ENCODE data around the gene KIF21A. TPM values are rescaled to one million over a fixed set of nuclear protein-coding genes. Genes with fewer than 3 reads are reported as not detected.

KIF21A gene
- total RNA-seq, 2 donors from 2014 or later: 32.3 to 35.3 TPM

GRCh38 chr12:39426636-39427240 is 16.2 kb downstream of the KIF21A start:
- no peak overlapping the region for H3K4me3 ChIP-seq (ENCODE audit: low read length)
- H3K4me1 ChIP-seq (ENCODE audit: control insufficient read depth, insufficient read depth, low read length): no peaks in the 10 kb centered on the region
- H3K36me3 Mint-ChIP-seq (ENCODE audit: low read depth): peaks cover 1% of the 10 kb centered on the region
- TF ChIP-seq, protein P1, sequence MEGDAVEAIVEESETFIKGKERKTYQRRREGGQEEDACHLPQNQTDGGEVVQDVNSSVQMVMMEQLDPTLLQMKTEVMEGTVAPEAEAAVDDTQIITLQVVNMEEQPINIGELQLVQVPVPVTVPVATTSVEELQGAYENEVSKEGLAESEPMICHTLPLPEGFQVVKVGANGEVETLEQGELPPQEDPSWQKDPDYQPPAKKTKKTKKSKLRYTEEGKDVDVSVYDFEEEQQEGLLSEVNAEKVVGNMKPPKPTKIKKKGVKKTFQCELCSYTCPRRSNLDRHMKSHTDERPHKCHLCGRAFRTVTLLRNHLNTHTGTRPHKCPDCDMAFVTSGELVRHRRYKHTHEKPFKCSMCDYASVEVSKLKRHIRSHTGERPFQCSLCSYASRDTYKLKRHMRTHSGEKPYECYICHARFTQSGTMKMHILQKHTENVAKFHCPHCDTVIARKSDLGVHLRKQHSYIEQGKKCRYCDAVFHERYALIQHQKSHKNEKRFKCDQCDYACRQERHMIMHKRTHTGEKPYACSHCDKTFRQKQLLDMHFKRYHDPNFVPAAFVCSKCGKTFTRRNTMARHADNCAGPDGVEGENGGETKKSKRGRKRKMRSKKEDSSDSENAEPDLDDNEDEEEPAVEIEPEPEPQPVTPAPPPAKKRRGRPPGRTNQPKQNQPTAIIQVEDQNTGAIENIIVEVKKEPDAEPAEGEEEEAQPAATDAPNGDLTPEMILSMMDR (conservative IDR thresholded peaks at IDR 0.05): no peak
- peaks cover 5% of the 10 kb centered on the region for H3K4me1 Mint-ChIP-seq
- H3K27me3 Mint-ChIP-seq (ENCODE audit: insufficient read depth): no peaks in the 10 kb centered on the region
- H3K27me3 ChIP-seq (ENCODE audit: control insufficient read depth, insufficient read depth, low read length, poor library complexity, severe bottlenecking): no peaks in the 10 kb centered on the region
- no peak overlapping the region for H3K27ac ChIP-seq (ENCODE audit: low read depth, low read length)
- H3K9ac ChIP-seq (ENCODE audit: extremely low read depth, low read length, poor library complexity, severe bottlenecking): no peak overlapping the region
- no peak overlapping the region for H3K27ac Mint-ChIP-seq
- H3K9me3 Mint-ChIP-seq: no peaks in the 10 kb centered on the region
- no peak overlapping the region for H3K4me3 Mint-ChIP-seq
- WGBS, 2 experiments (ENCODE audit: insufficient coverage in 1 of 2, insufficient read length in 1 of 2): 91% methylated on average over 3 of the region's 3 CpGs; no CpG with 5 or more reads in 1 of the 2 experiments
- no peaks in the 10 kb centered on the region for H3K9me3 ChIP-seq (ENCODE audit: control insufficient read depth, low read length)
- no peak for DNase-seq
- H3K36me3 ChIP-seq (ENCODE audit: control insufficient read depth, insufficient read depth, low read length): no peaks in the 10 kb centered on the region

DNA sequence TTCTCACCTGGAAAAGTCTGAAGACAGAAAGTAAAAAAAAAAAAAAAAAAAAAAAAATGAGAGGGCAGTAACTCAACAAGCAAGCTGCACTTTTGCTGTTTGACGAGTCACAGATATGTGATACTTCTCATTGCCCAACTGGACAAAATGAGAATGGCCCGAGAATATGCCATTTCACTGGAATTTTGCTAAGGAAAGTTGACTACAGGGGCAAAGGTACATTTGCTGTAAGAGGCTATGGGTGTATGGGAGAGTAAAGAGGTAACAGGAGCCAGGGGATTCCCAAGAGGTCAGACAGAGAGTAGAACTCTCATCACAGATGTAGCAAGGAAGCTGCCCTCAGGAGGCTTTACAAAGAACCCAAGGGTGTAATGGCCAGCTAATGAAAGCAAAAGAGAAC is 22.9 kb downstream of the KIF21A start:
- 91 to 100% methylated on average over 2 of the region's 2 CpGs for WGBS, 2 experiments (ENCODE audit: insufficient coverage in 1 of 2, insufficient read length in 1 of 2)

DNA sequence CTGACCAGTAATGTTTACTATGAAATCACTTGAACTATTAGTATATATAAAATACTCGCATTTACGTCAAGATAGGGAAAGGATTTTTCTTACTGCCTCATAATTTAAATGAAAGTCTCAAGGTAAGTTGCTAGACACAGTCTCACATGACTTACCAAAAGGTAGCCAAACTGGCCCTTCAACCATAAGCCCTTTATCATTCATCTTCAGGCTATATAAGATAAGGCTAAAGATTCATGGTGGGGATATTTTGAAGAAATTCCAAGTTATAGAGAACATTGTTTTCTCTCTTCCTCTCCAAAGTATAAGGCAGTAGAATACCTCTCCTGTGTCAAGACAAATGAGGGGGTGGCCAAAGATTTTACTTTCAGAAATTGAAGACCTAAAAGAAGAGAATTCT is 23.4 kb downstream of the KIF21A start:
- no peak overlapping the region for H3K27ac Mint-ChIP-seq

More for the DNA sequence above, 22.9 kb downstream of the KIF21A start:
- H3K27ac ChIP-seq (ENCODE audit: low read depth, low read length): no peak overlapping the region
- no peak for DNase-seq
- H3K27me3 ChIP-seq (ENCODE audit: control insufficient read depth, insufficient read depth, low read length, poor library complexity, severe bottlenecking): no peaks in the 10 kb centered on the region
- H3K9me3 ChIP-seq (ENCODE audit: control insufficient read depth, low read length): no peaks in the 10 kb centered on the region
- H3K36me3 ChIP-seq (ENCODE audit: control insufficient read depth, insufficient read depth, low read length): no peaks in the 10 kb centered on the region
- Mint-ChIP-seq H3K27ac (no peak overlapping the region), H3K27me3 (ENCODE audit: insufficient read depth) (no peaks in the 10 kb centered on the region), H3K4me1 (no peaks in the 10 kb centered on the region), H3K9me3 (no peaks in the 10 kb centered on the region), H3K4me3 (no peak overlapping the region), H3K36me3 (ENCODE audit: low read depth) (peaks cover 9% of the 10 kb centered on the region)
- TF ChIP-seq, protein P1 (conservative IDR thresholded peaks at IDR 0.05): no peak
- no peak overlapping the region for H3K9ac ChIP-seq (ENCODE audit: extremely low read depth, low read length, poor library complexity, severe bottlenecking)
- H3K4me3 ChIP-seq (ENCODE audit: low read length): no peak overlapping the region
- no peaks in the 10 kb centered on the region for H3K4me1 ChIP-seq (ENCODE audit: control insufficient read depth, insufficient read depth, low read length)

More for the DNA sequence above, 23.4 kb downstream of the KIF21A start:
- Mint-ChIP-seq H3K27me3 (ENCODE audit: insufficient read depth) (peaks cover 5% of the 10 kb centered on the region), H3K4me1 (no peaks in the 10 kb centered on the region), H3K9me3 (no peaks in the 10 kb centered on the region), H3K4me3 (no peak overlapping the region), H3K36me3 (ENCODE audit: low read depth) (peaks cover 11% of the 10 kb centered on the region)
- Histone ChIP-seq H3K36me3 (ENCODE audit: control insufficient read depth, insufficient read depth, low read length) (no peaks in the 10 kb centered on the region), H3K27ac (ENCODE audit: low read depth, low read length) (no peak overlapping the region), H3K9ac (ENCODE audit: extremely low read depth, low read length, poor library complexity, severe bottlenecking) (no peak overlapping the region), H3K9me3 (ENCODE audit: control insufficient read depth, low read length) (no peaks in the 10 kb centered on the region), H3K4me3 (ENCODE audit: low read length) (no peak overlapping the region), H3K27me3 (ENCODE audit: control insufficient read depth, insufficient read depth, low read length, poor library complexity, severe bottlenecking) (no peaks in the 10 kb centered on the region), H3K4me1 (ENCODE audit: control insufficient read depth, insufficient read depth, low read length) (no peaks in the 10 kb centered on the region)
- DNase-seq: no peak
- TF ChIP-seq, protein P1 (conservative IDR thresholded peaks at IDR 0.05): no peak
- 100% methylated on average over 2 of the region's 2 CpGs; no CpG with 5 or more reads in 1 of the 2 experiments for WGBS, 2 experiments (ENCODE audit: insufficient coverage in 1 of 2, insufficient read length in 1 of 2)
